SU-DHL-6 (cell line): ENCODE measurements around the gene CBFB.

Source experiments
- EZH2phosphoT487 ChIP-seq: fragments of 200-600 bp; sonication (generic), shearing (Covaris generic); conservative IDR thresholded peaks from 2 replicates; pipeline ENCODE4 v1.6.1; 2018; ENCODE audit warnings: mild to moderate bottlenecking, antibody characterized with exemption, low read length, moderate library complexity, mixed read lengths
- TF ChIP-seq, protein P1 (sequence below): fragments of 200-600 bp; sonication (generic); IDR thresholded peaks from one replicate; pipeline ENCODE4 v1.5.1; 2017; ENCODE audit warnings: antibody characterized with exemption, mild to moderate bottlenecking, low read length, moderate library complexity; ENCODE audit not compliant: insufficient read depth, poor library complexity, severe bottlenecking

DNA sequence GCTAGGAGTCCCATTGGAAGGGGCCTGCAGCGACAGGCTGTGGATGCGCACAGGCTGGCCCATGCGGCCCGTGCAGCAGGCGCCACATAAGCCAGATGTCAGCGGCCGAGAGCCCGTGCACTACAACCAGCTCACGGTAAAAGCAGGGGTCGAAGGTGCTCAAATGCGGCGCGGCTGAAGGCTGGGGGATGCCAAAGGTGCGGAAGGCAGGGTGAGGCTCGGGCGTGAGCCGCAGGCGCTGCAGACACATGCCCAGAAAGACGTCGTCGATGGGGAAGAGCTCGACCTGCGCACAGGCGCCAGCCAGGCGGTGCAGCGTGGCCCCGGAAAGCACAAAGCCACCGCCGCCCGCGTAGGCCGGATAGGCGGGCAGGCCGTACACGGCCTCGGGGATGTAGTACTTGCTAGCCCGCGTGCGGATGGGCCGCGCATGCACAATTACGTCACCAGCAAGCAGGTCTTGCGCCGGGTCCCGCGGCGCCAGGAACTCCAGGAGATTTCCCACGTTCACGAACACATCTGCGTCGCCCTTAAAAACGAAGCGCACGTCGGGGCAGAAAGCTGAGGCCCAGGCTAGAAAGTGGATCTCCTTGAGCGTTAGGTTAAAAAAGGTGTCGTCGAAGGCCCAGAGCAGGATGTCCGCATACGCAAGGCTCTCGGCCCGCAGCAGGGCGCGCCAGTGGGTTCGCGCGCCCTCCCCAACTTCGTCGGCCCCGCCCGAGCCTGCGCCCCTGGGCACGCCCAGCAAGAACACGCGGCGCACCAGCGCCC is 120.5 kb downstream of the CBFB start:
- TF ChIP-seq, protein P1, sequence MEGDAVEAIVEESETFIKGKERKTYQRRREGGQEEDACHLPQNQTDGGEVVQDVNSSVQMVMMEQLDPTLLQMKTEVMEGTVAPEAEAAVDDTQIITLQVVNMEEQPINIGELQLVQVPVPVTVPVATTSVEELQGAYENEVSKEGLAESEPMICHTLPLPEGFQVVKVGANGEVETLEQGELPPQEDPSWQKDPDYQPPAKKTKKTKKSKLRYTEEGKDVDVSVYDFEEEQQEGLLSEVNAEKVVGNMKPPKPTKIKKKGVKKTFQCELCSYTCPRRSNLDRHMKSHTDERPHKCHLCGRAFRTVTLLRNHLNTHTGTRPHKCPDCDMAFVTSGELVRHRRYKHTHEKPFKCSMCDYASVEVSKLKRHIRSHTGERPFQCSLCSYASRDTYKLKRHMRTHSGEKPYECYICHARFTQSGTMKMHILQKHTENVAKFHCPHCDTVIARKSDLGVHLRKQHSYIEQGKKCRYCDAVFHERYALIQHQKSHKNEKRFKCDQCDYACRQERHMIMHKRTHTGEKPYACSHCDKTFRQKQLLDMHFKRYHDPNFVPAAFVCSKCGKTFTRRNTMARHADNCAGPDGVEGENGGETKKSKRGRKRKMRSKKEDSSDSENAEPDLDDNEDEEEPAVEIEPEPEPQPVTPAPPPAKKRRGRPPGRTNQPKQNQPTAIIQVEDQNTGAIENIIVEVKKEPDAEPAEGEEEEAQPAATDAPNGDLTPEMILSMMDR: no peak
- no peak for TF ChIP-seq EZH2phosphoT487
